GM12878 (cell line): ENCODE results near the gene UFM1. TPM values are rescaled to one million over a fixed set of nuclear protein-coding genes. Genes with fewer than 3 reads are reported as not detected.

Source experiments
- ATAC-seq: fragments of 200-7000 bp; cut with Tn5 transposase; 3 replicates; pipeline ENCODE4 v1.9.1; 2020; ENCODE audit warnings: mild to moderate bottlenecking, moderate library complexity
- BruUV-seq: library from RNA; stranded (reverse); fragments of 400-500 nt; replicated peaks from 2 replicates; lab custom pipeline; 2021; lab: Mats Ljungman, UMichigan
- CTCF ChIA-PET: fragments of 300-600 bp; sonication (Branson Sonifier 250); formaldehyde crosslinking; extraction: SDS; loops from one replicate; lab custom pipeline; 2021; ENCODE audit warnings: inconsistent platforms; lab: Yijun Ruan, JAX
- POLR2A ChIA-PET: fragments of 350-600 bp; formaldehyde crosslinking; extraction: SDS; loops from one replicate; lab custom pipeline; 2021; ENCODE audit warnings: inconsistent platforms; lab: Charles Lee
- RAD21 ChIA-PET: fragments of 300-600 bp; sonication (Branson Sonifier 250); formaldehyde crosslinking; loops from one replicate; lab custom pipeline; 2023; ENCODE audit warnings: antibody characterized with exemption; ENCODE audit not compliant: unreplicated experiment; lab: Charles Lee
- SMC1A ChIA-PET: fragments of 300-600 bp; sonication (Branson Sonifier 250); formaldehyde crosslinking; loops from one replicate; lab custom pipeline; 2023; ENCODE audit not compliant: unreplicated experiment, uncharacterized antibody; lab: Charles Lee
- DNase-seq: peaks from one replicate; pipeline ENCODE4 v3.0.0-alpha.2; 2011; ENCODE audit warnings: low read depth, low spot score
- FAIRE-seq: peaks from 3 replicates; lab custom pipeline; 2011; peaks lifted over from hg19 to GRCh38; lab: Jason Lieb, UNC
- H2AFZ ChIP-seq: 2 replicates; pipeline ENCODE4 v1.6.0; 2011; ENCODE audit warnings: low read depth, low read length, control low read depth; ENCODE audit not compliant: control insufficient read depth
- H3K27ac ChIP-seq: 2 replicates; pipeline ENCODE4 v1.5.1; 2011; ENCODE audit warnings: control low read depth; ENCODE audit not compliant: control insufficient read depth, insufficient read depth
- H3K27me3 ChIP-seq, 2 experiments: replicated peaks in 1 of 2; 2 replicates each; pipeline versions ENCODE4 v1.6.0 to v1.6.1; 2011; ENCODE audit warnings: low read length in 1 of 2; ENCODE audit not compliant: control insufficient read depth in 2 of 2, insufficient read depth in 2 of 2
- H3K36me3 ChIP-seq, 2 experiments: 2 replicates each; pipeline ENCODE4 v1.5.1; 2011; ENCODE audit warnings: low read length in 1 of 2; ENCODE audit not compliant: control insufficient read depth in 2 of 2, insufficient read depth in 2 of 2
- H3K4me1 ChIP-seq: 2 replicates; pipeline ENCODE4 v1.6.1; 2011; ENCODE audit warnings: mild to moderate bottlenecking, low read length, moderate library complexity, mixed read lengths; ENCODE audit not compliant: control insufficient read depth, insufficient read depth
- H3K4me2 ChIP-seq: 2 replicates; pipeline ENCODE4 v1.6.0; 2011; ENCODE audit warnings: control low read depth; ENCODE audit not compliant: control insufficient read depth, insufficient read depth
- H3K4me3 ChIP-seq: fragments of 200-600 bp; sonication (generic); 2 replicates; pipeline ENCODE4 v1.5.1; 2016
- H3K79me2 ChIP-seq: 2 replicates; pipeline ENCODE4 v1.6.0; 2011; ENCODE audit warnings: low read length; ENCODE audit not compliant: control insufficient read depth, insufficient read depth
- H3K9ac ChIP-seq: 2 replicates; pipeline ENCODE4 v1.8.0; 2011; ENCODE audit warnings: low read length, control low read depth, mixed read lengths; ENCODE audit not compliant: control insufficient read depth, insufficient read depth
- H3K9me3 ChIP-seq: replicated peaks from 3 replicates; pipeline ENCODE4 v1.5.1; 2011; ENCODE audit warnings: mild to moderate bottlenecking, low read length; ENCODE audit not compliant: control insufficient read depth, insufficient read depth
- H4K20me1 ChIP-seq: 2 replicates; pipeline ENCODE4 v1.6.0; 2011; ENCODE audit not compliant: control insufficient read depth, insufficient read depth
- BHLHE40 ChIP-seq, 2 experiments: fragments of 450-650 bp in 1 of 2; IDR thresholded peaks; 2 replicates each; pipeline ENCODE4 v1.6.1; 2011 to 2017; ENCODE audit warnings: low read depth in 2 of 2, borderline replicate concordance in 1 of 2, improper control_type of control experiment in 1 of 2, low read length in 1 of 2, mild to moderate bottlenecking in 1 of 2
- ELK1 ChIP-seq: IDR thresholded peaks from 2 replicates; pipeline ENCODE4 v1.6.1; 2012; ENCODE audit warnings: low read depth, low read length, improper control_type of control experiment
- NBN ChIP-seq: fragments of 450-650 bp; IDR thresholded peaks from 2 replicates; pipeline ENCODE4 v1.6.1; 2016
- NFYB ChIP-seq: IDR thresholded peaks from 2 replicates; pipeline ENCODE4 v1.6.1; 2011; ENCODE audit warnings: low read depth, mild to moderate bottlenecking, low read length, improper control_type of control experiment, moderate library complexity; ENCODE audit not compliant: insufficient read depth
- SIN3A ChIP-seq: IDR thresholded peaks from 2 replicates; pipeline ENCODE4 v1.6.1; 2012; ENCODE audit warnings: low read depth, low read length, improper control_type of control experiment
- TCF3 ChIP-seq: IDR thresholded peaks from 2 replicates; pipeline ENCODE4 v1.6.1; 2012; ENCODE audit warnings: low read depth, mild to moderate bottlenecking, low read length, borderline replicate concordance; ENCODE audit not compliant: insufficient read depth
- USF1 ChIP-seq: IDR thresholded peaks from 2 replicates; pipeline ENCODE4 v1.6.1; 2011; ENCODE audit warnings: borderline replicate concordance, low read depth, mild to moderate bottlenecking, moderate library complexity, mixed read lengths, low read length; ENCODE audit not compliant: insufficient read depth; ENCODE audit errors: extremely low read length
- ZBTB40 ChIP-seq: fragments of 450-650 bp; IDR thresholded peaks from 2 replicates; pipeline ENCODE4 v1.6.1; 2016; ENCODE audit warnings: mild to moderate bottlenecking, moderate library complexity, borderline replicate concordance
- WGBS: methylation state at CpG from one replicate; pipeline ENCODE4 v1.1.6; 2016; ENCODE audit warnings: low lambda C conversion rate; ENCODE audit not compliant: insufficient replicate concordance, insufficient coverage; ENCODE audit errors: missing lambda C conversion rate; 5-methylcytosine and 5-hydroxymethylcytosine counted together
- in situ Hi-C: fragments of 300-500 bp; cut with MboI; formaldehyde crosslinking; loops from 9 replicates; pipeline ENCODE4 v1.14.3; 2018; ENCODE audit warnings: mixed read lengths
- intact Hi-C: fragments of 100-400 bp; cut with micrococcal nuclease; formaldehyde crosslinking; loops from one replicate; pipeline ENCODE4 v1.14.2; 2022; ENCODE audit not compliant: unreplicated experiment
- polyA plus RNA-seq, 11 experiments: library from polyadenylated mRNA; depleted of rRNA in 4 of 11; unstranded in 6 of 11; stranded (reverse) in 5 of 11; fragments of >200 nt; fragmentation: Nextera tagmentation in 4 of 11; fragmentation: Illumina TruSeq in 1 of 11; extraction: Ambion mirVana in 4 of 11; extraction: Trizol in 1 of 11; gene quantifications; 1 replicate in 1 of 11; 2 replicates in 10 of 11; pipeline versions ENCODE4 v1.2.1 to v1.2.3, GENCODE V29; 2011 to 2016; ENCODE audit warnings: inconsistent platforms in 2 of 11, missing spikeins in 2 of 11, low read depth in 1 of 11
- total RNA-seq, 4 experiments: library from RNA; depleted of rRNA in 3 of 4; stranded (reverse); fragments of >200 nt in 3 of 4; fragmentation: Illumina TruSeq in 1 of 4; extraction: Trizol in 1 of 4; gene quantifications; 2 replicates each; pipeline versions ENCODE4 v1.2.1 to v1.2.3, GENCODE V29; 2013 to 2021

UFM1 gene
- total and polyA plus RNA-seq, 10 of the 15 experiments (the other 5 are each of a cell fraction or from before 2014, with no cell fraction given): 40.8 to 96.5 (median 73.8) TPM

GRCh38 chr13:38341149-38341692, 8.4 kb upstream of the UFM1 start:
- H4K20me1 ChIP-seq: no peaks in the 10 kb centered on the region
- no TSS peak for BruUV-seq
- intact Hi-C loops: loop anchor here (10.0 kb wide), 1 partner anchor 694 kb away; the partner anchor contains the start of genes NHLRC3 and PROSER1

More at GRCh38 chr13:38341149-38341692, 8.4 kb upstream of the UFM1 start:
- no peak for DNase-seq
- POLR2A ChIA-PET: interaction anchor here (0.6 to 0.8 kb wide), 2 partner anchors 8 to 14 kb away, joined by 3 to 7 read pairs; partner anchors contain the start of gene UFM1
- Histone ChIP-seq H3K4me3 (no peak overlapping the region), H3K4me1 (no peaks in the 10 kb centered on the region), H3K36me3 (no peaks in the 10 kb centered on the region), H3K79me2 (no peaks in the 10 kb centered on the region), H3K9me3 (no peaks in the 10 kb centered on the region), H2AFZ (no peak overlapping the region), H3K27ac (no peak overlapping the region), H3K9ac (no peak overlapping the region), H3K27me3 (no peaks in the 10 kb centered on the region), H3K4me2 (no peak overlapping the region)
- SMC1A ChIA-PET: interaction anchor here (0.7 to 1.8 kb wide), 5 partner anchors 9 to 71 kb away, joined by 3 to 6 read pairs (median 3); partner anchors contain the start of gene UFM1
- RAD21 ChIA-PET: no interaction called here
- WGBS: 45% methylated on average over 3 of the region's 3 CpGs
- CTCF ChIA-PET: no interaction called here
- TF ChIP-seq BHLHE40 (IDR thresholded peaks at IDR 0.05; ENCODE audit: borderline replicate concordance in 1 of 2, low read depth in 2 of 2, low read length in 1 of 2) (no peak), NFYB (no peak), SIN3A (no peak), USF1 (no peak), NBN (no peak), ELK1 (no peak), TCF3 (no peak), ZBTB40 (no peak)
- ATAC-seq: no peak
- no peak for FAIRE-seq
- in situ Hi-C loops: no loop called here
